Psoas muscle (tissue), 8 donors: ENCODE results near the gene MAP4K3. TPM values are rescaled to one million over a fixed set of nuclear protein-coding genes. Genes with fewer than 3 reads are reported as not detected.

Experiments
- ATAC-seq, 4 donors: fragments of 200-7000 bp; cut with Tn5 transposase; one replicate each; pipeline ENCODE4 v1.9.1; 2020; ENCODE audit warnings: moderate library complexity in 3 of 4, mild to moderate bottlenecking in 2 of 4
- DNase-seq, 2 donors: peaks; one replicate each; pipeline ENCODE4 v3.0.0-alpha.2; 2020
- H3K27ac ChIP-seq: fragments of 200-600 bp; one replicate; pipeline ENCODE4 v1.8.0; 2022
- H3K27me3 ChIP-seq, 3 donors: fragments of 200-600 bp in 1 of 3; one replicate each; pipeline versions ENCODE4 v1.6.1 to v1.8.0; 2013 to 2022; ENCODE audit warnings: low read length in 2 of 3, mild to moderate bottlenecking in 2 of 3, moderate library complexity in 1 of 3; ENCODE audit not compliant: insufficient read depth in 3 of 3
- H3K36me3 ChIP-seq, 2 donors: fragments of 200-600 bp in 1 of 2; one replicate each; pipeline versions ENCODE4 v1.6.1 to v1.8.0; 2013 to 2022; ENCODE audit warnings: low read depth in 1 of 2, mild to moderate bottlenecking in 1 of 2, moderate library complexity in 1 of 2; ENCODE audit not compliant: insufficient read depth in 1 of 2
- H3K4me1 ChIP-seq: fragments of 200-600 bp; one replicate; pipeline ENCODE4 v1.8.0; 2022
- H3K4me3 ChIP-seq: fragments of 200-600 bp; one replicate; pipeline ENCODE4 v1.8.0; 2022; ENCODE audit warnings: mild to moderate bottlenecking
- H3K9me3 ChIP-seq: fragments of 200-600 bp; one replicate; pipeline ENCODE4 v1.8.0; 2022
- WGBS, 3 donors: extraction: QIAGEN DNeasy Blood & Tissue Kit; methylation state at CpG; one replicate each; pipeline versions ENCODE4 v1.1.6 to v1.1.7; 2013; 5-methylcytosine and 5-hydroxymethylcytosine counted together
- intact Hi-C, 2 donors: fragments of 100-400 bp; cut with DNase I; formaldehyde crosslinking; loops; one replicate each; pipeline versions ENCODE4 v1.11.0 to v1.14.2; 2022
- polyA plus RNA-seq, 3 donors: library from polyadenylated mRNA; stranded (reverse); fragments of 200-250 nt; gene quantifications; one replicate each; pipeline ENCODE4 v1.2.3, GENCODE V29; 2013
- total RNA-seq, 4 donors: library from RNA; stranded (reverse); fragmentation: NEBNext Ultra II Directional in 2 of 4; extraction: Animal tissue kit (Norgen Biotek cat#: 25700) in 2 of 4; gene quantifications; one replicate each; pipeline versions ENCODE4 v1.2.1 to v1.2.4, GENCODE V29; 2021 to 2023
- TF ChIP-seq, protein P1 (sequence below): fragments of 200-600 bp; IDR thresholded peaks from one replicate; pipeline ENCODE4 v1.8.0; 2022; ENCODE audit warnings: antibody characterized with exemption
- donor health status: healthy with polysubstance abuse.
- donor health status: DM: no; HTN: no; CAD: no; lungs with moderate emphysema.
- donor health status: Bipolar disorder and iron deficiency.
- donor health status: healthy.
- donor health status: DM: yes; HTN: yes; CAD: no.
- donor health status: DM: no; HTN: no; CAD: no.
- donor health status: DM: no; HTN: no; CAD: no.
- donor health status: DM: yes; HTN: yes; CAD: no.

The MAP4K3 gene
- total and polyA plus RNA-seq, 7 donors, result 8.4 to 47.7 (median 31.0) TPM

DNA sequence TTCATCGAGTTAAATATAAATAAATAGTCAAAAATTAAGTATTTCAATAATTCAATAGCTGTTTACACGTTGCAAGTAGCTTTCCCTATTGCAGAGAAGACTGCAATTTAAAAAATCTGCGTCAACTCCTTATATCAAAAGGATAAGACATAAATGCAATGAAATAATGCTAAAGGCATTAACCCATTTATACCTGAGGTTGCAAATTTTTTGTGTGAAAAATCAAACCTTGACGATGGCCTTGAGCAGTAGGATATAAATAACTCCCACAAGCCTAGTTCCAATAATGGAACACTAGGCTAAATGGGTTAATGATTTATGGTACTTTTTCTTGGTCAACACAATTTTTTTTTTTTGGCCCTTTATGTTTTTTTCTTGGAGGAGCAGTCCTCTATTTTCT is 116.9 kb downstream of the MAP4K3 start:
- TF ChIP-seq, protein P1, sequence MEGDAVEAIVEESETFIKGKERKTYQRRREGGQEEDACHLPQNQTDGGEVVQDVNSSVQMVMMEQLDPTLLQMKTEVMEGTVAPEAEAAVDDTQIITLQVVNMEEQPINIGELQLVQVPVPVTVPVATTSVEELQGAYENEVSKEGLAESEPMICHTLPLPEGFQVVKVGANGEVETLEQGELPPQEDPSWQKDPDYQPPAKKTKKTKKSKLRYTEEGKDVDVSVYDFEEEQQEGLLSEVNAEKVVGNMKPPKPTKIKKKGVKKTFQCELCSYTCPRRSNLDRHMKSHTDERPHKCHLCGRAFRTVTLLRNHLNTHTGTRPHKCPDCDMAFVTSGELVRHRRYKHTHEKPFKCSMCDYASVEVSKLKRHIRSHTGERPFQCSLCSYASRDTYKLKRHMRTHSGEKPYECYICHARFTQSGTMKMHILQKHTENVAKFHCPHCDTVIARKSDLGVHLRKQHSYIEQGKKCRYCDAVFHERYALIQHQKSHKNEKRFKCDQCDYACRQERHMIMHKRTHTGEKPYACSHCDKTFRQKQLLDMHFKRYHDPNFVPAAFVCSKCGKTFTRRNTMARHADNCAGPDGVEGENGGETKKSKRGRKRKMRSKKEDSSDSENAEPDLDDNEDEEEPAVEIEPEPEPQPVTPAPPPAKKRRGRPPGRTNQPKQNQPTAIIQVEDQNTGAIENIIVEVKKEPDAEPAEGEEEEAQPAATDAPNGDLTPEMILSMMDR, result no peak
- Histone ChIP-seq H3K4me1 (no peaks in the 10 kb centered on the region), H3K27me3 (no peaks in the 10 kb centered on the region), H3K36me3 (peaks cover 0 to 44% of the 10 kb centered on the region in 2 donors), H3K9me3 (no peaks in the 10 kb centered on the region), H3K4me3 (no peak overlapping the region), H3K27ac (no peak overlapping the region)
- 82 to 85% (median 85%) methylated on average over 4 of the region's 4 CpGs for WGBS, 3 donors
- ATAC-seq (no peak), DNase-seq (no peak)
- intact Hi-C loops, result no loop called here

DNA sequence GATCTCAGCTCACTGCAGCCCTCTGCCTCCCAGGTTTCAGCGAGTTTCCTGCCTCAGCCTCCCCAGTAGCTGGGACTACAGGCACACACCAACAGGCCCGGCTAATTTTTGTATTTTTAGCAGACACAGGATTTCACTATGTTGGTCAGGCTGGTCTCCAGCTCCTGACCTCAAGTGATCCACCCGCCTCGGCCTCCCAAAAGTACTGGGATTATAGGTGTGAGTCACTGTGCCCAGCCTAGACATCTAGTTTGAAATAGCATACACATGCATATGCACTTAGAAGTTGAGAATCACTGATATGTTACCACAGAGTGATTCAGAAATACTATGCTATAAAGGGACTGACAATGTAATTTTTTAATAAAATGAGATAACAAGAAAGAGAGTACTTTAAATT is 123.5 kb downstream of the MAP4K3 start:
- Histone ChIP-seq H3K27me3 (no peaks in the 10 kb centered on the region), H3K27ac (peak overlapping the region; percentile 12), H3K9me3 (no peaks in the 10 kb centered on the region), H3K4me1 (no peaks in the 10 kb centered on the region), H3K36me3 (peaks cover 7 to 67% of the 10 kb centered on the region in 2 donors), H3K4me3 (no peak overlapping the region)
- ATAC-seq (peak; percentile 64 to 90 (median 81)), DNase-seq (peak in 1 of 2 donors; percentile 47)
- TF ChIP-seq, protein P1, result no peak
- 72 to 83% (median 81%) methylated on average over 4 of the region's 4 CpGs for WGBS, 3 donors
- intact Hi-C loops, result no loop called here

DNA sequence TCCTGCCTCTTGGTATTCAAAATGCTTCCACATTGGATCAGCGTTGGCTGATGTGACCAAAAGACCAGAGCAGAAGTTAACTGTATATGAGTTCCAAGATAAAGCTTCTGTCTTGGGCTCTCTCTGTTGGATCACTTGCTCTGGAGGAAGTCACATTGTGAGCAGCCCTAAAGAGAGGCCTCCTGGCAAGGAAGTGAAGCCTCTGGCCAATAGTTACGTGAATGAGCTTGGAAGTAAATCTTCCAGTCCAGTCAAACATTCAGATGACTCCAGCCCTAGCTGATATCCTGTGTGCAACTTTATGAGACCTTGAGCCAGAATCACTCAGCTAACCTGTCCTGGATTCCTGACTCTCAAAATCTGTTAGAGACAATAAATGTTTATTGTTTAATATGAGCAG is 125.6 kb downstream of the MAP4K3 start:
- TF ChIP-seq, protein P1, result no peak
- no peak for DNase-seq

DNA sequence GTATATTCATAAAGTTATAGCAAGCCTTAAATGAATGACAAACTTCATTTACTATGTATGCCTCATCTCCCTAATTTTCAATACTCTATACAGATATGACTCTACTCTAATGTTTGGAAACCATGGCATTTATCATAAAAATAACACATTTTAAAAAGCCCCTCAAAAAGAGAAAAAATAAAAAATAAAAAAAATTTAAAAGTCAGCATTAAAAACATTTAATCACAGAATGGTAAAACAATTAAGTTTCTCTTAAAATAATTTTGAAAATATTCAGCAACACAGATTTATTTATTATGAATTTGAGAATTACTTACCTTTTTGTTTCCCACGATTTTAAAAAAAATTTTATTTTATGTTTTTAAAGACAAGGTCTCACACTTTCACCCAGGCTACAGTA is 128.3 kb downstream of the MAP4K3 start:
- TF ChIP-seq, protein P1, result no peak
- DNase-seq, result no peak
- H3K36me3 ChIP-seq, result peaks cover 2 to 76% of the 10 kb centered on the region in 2 donors
- H3K9me3 ChIP-seq, result no peaks in the 10 kb centered on the region
- ATAC-seq, result no peak
- no peaks in the 10 kb centered on the region for H3K4me1 ChIP-seq
- intact Hi-C loops, result no loop called here
- no peaks in the 10 kb centered on the region for H3K27me3 ChIP-seq
- no peak overlapping the region for H3K4me3 ChIP-seq
- H3K27ac ChIP-seq, result no peak overlapping the region
- 83 to 92% (median 85%) methylated on average over 1 of the region's 1 CpG for WGBS, 3 donors

More for the DNA sequence above, 125.6 kb downstream of the MAP4K3 start:
- Histone ChIP-seq H3K4me3 (no peak overlapping the region), H3K36me3 (peaks cover 7 to 83% of the 10 kb centered on the region in 2 donors), H3K9me3 (no peaks in the 10 kb centered on the region), H3K4me1 (no peaks in the 10 kb centered on the region), H3K27ac (no peak overlapping the region), H3K27me3 (no peaks in the 10 kb centered on the region)
- no peak for ATAC-seq
- intact Hi-C loops, result no loop called here
- 72 to 76% (median 75%) methylated on average over 2 of the region's 2 CpGs for WGBS, 3 donors

DNA sequence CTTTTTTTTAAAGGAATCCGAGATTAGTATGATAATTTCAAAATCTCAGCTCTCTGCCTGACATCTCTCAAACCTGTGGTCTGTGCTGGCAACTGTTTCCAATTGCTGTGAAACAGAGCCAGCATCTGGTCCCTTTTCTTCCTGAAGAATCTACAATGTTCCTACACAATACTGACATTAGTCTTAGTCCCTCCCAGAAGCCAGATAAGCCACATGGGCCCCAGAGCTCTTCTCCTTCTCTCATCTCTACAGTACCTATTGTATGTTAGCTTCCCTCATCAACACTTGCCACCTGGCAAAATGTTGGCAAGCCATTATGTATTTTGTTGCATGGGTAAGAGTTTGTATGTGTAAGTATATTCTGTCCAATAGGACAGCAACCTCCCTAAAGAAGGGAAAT is 130.5 kb downstream of the MAP4K3 start:
- intact Hi-C loops, result no loop called here
- no peak overlapping the region for H3K4me3 ChIP-seq
- H3K9me3 ChIP-seq, result no peaks in the 10 kb centered on the region
- H3K27me3 ChIP-seq, result no peaks in the 10 kb centered on the region
- TF ChIP-seq, protein P1, result no peak
- ATAC-seq (no peak), DNase-seq (no peak)
- peaks cover 0 to 61% of the 10 kb centered on the region in 2 donors for H3K36me3 ChIP-seq
- WGBS, 3 donors, result 80 to 91% (median 80%) methylated on average over 1 of the region's 1 CpG
- no peaks in the 10 kb centered on the region for H3K4me1 ChIP-seq
- H3K27ac ChIP-seq, result no peak overlapping the region
